ENCODE measurements around the gene ORAI2.

ORAI2 gene

DNA sequence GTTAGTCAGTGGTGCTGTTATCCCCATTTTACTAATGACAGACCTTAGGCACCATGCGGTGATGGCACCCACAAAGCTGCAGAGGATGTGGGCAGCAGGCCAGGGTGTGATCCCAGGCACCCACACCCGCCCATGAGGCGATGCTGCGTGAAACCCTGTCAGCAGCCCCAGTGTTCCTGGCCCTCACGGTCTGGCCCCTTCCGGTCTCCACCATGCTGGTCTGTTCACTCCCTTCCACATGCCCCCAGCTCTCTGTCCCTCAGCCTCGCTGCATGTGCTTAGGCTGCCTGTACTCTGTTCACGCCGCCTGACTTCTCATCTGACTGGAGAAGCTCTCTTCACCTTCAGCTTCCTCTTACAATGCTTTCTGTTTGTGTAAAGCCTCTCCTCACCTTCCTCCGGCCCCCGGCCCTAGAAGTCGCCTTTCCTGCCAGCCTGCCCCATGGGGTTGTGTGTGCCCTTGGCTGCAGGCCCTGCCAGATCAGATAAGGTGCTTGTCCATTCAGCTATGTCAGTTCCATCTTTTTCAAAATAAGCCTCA, 17.6 kb upstream of the ORAI2 start:
- FAIRE-seq = no peak

DNA sequence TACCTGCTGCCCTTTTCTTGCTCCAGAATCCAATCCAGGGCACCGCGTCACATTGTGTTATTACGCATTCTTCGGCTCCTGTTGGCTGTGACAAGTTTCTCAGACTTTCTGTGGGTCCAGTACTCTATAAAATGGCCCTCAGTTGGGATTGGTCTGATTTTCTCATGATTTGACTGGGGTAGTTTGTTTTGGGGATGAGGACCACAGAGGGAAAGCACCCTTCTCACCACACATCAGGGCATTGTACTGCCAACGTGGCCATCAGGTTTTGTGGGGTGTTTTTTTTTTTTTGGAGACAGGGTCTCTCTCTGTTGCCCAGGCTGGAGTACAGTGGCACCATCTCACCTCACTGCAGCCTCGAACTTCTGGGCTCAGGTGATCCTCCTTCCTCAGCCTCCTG, 17.0 kb upstream of the ORAI2 start:
- no peak for FAIRE-seq

- no peak for FAIRE-seq
Observed at GRCh38 chr7:102417105-102417504, 16.3 kb upstream of the ORAI2 start.

DNA sequence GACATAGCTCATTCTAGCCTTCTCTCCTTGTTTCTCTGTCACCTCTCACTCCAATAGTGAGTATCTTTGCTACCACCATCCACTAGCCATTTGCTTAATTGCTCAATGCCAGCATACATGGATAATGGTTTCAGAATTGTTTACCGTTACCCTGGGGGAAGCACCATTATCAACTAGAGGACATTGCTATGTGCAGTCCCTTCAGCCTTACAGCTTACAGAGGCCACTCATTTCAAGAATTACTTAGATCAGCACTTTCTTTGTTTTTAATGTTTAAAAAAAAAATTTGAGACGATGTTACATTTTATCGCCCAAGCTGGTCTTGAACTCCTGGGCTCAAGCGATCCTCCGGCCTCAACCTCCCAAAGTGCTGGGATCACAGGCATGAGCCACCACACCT, 14.8 kb upstream of the ORAI2 start:
- FAIRE-seq = no peak

DNA sequence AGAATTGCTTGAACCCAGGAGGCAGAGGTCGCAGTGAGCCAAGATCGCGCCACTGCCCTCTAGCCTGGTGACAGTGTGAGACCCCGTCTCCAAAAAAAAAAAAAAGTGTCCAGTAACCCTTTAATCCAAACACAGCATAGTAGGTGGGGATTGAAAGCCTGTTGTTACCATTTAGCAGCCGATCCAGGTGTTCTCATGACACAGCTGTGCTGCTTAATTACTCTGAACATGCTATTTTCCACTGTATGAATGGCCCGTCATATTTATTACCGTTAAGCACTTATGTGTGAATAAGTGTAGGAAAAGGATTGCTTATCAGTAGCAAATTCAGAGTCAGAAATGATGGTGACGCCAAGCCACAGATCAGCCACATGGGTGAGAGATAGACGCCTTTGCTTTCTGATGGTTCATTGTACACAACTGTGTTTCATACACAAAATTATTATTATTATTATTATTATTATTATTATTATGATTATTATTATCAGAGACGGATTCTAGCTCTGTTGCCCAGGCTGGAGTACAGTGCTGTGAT, 11.6 kb upstream of the ORAI2 start:
- FAIRE-seq = no peak

GRCh38 chr7:102424129-102424551, 9.2 kb upstream of the ORAI2 start:
- FAIRE-seq = no peak

- no peak for FAIRE-seq
Observed at GRCh38 chr7:102424787-102425218, 8.6 kb upstream of the ORAI2 start.

- FAIRE-seq = no peak
Observed at GRCh38 chr7:102425639-102426267, 7.6 kb upstream of the ORAI2 start.

GRCh38 chr7:102426268-102427018, 6.9 kb upstream of the ORAI2 start:
- FAIRE-seq = no peak

- no peak for FAIRE-seq
Observed at GRCh38 chr7:102427019-102427405, 6.4 kb upstream of the ORAI2 start.

- no peak for FAIRE-seq
Observed at GRCh38 chr7:102429141-102429899, 4.1 kb upstream of the ORAI2 start.

DNA sequence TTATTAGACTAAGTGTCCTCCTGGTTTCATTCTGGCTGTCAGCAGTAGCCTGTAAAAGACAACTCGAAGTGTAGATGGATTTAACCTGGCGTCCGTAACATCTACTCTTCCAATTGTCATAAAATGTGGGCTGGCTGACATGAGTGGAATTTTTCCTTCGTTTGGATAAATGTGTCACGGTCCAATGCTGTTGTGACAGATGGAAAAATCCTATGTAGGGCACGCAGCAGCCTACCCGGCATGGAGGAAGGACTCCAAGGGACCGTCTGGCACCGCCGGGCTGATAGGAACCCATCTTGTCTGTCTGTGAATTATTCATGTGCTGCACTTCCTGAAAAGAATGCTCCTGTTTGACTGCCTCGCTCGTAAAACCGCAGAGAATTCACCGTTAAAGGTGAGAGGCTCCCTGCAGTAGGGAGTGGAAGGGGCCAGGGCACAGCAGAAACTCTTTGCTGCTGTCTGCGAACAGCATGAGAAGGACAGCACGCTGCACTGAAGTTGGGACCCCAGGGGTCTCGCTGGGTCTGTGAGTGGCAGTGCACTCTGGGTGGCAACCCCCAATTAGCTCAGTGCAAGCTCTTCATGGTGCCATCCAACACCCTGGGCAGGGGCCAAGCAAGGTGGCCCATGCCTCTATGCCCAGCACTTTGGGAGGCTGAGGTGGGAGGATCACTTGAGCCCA, 1.6 kb upstream of the ORAI2 start:
- no peak for FAIRE-seq

GRCh38 chr7:102432442-102433218, 745 bp upstream of the ORAI2 start:
- no peak for FAIRE-seq

DNA sequence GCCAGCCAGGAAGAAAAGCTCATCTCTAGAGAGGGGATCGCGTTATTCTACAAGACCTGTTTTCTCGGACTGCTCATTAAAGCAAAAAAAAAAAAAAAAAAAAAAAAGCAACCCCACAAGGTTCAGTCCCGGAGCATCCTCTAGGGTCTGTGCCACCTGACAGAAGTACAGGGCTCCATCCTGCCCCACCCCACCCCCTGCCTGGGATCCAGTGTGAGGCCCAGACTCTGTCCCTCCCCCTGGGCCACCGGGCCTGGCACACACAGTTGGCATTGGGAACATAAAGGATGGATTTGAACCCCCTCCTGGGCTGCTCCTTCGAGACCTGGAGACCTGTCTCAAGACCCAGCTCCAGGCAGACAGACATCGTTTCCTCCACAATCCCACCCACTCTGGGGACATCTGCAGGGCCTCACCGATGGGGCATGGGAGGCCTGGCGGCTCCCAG, 688 bp downstream of the ORAI2 start:
- no peak for FAIRE-seq

DNA sequence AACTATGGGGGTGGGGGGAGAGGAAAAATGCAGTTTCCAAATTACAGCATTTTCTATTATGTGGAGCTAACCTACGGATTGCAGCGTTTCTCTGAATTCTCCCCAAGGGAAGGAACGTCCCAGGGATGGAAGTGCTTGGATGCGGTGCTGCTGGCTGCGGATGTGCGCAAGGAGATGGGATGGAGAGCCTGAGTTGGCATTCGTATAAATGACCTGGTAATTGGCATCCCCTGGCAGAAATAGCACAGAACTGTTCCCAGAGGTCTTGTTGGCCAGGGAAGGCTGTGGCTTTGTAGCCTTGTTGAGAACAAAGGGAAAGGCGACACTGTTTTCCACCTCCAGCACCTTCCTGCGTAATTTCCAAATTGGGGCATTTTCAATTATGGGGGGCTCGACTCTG, 2.7 kb downstream of the ORAI2 start:
- FAIRE-seq = no peak

DNA sequence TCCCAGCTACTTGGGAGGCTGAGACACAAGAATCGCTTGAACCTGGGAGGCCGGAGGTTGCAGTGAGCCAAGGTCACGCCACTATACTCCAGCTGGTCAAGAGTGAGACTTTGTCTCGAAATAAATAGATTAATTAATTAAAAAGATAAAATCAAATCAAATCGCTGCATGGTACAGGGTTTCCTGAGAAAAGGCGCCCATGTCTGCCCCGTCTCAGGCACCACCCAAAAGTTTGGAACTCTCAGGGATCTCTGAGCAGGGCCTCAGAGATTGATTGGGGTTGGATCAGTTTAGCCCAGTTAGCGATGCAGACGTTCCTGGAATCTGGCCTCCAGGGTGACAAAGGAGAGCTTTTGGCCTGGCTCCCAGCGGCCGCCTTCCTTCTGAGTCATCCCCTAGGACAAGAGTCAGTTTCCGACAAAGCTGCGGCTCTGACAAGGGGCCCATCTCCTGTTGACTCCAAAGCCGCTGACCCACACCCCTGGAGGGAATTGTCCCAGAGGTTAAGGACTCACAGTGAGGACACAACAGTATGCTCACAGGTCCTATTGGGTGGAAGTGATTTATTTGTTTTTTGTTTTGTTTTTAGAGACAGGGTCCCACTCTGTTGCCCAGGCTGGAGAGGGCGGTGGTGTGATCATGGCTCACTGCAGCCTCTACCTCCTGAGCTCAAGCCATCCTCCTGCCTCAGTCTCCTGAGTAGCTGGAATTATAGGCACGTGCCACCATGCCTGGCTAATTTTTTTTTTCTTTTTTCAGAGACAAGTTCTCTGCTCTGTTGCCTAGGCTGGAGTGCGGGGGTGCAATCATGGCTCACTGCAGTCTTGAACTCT, 6.8 kb downstream of the ORAI2 start:
- no peak for FAIRE-seq

GRCh38 chr7:102444961-102445673, 11.7 kb downstream of the ORAI2 start:
- FAIRE-seq = no peak

GRCh38 chr7:102445674-102446071, 12.3 kb downstream of the ORAI2 start:
- no peak for FAIRE-seq

- no peak for FAIRE-seq
Observed at GRCh38 chr7:102446387-102447156, 13.2 kb downstream of the ORAI2 start.

Data from TTC549 (cell line).